IPS-20b (cell line): ENCODE results near the gene MVK.
A peak's percentile ranks its signal among the peaks of the same experiment; 100 is the strongest.

ENCODE experiments used
- H3K27ac ChIP-seq: one replicate; pipeline ENCODE4 v1.5.1; 2013; ENCODE audit warnings: low read length
- H3K27me3 ChIP-seq: 2 replicates; pipeline ENCODE4 v1.6.1; 2013; ENCODE audit warnings: mild to moderate bottlenecking, low read length, inconsistent platforms; ENCODE audit not compliant: insufficient read depth
- H3K36me3 ChIP-seq: 2 replicates; pipeline ENCODE4 v1.6.1; 2013; ENCODE audit warnings: low read depth, mild to moderate bottlenecking, inconsistent platforms, low read length, moderate library complexity; ENCODE audit not compliant: insufficient read depth
- H3K4me1 ChIP-seq: 2 replicates; pipeline ENCODE4 v1.6.1; 2013; ENCODE audit warnings: mild to moderate bottlenecking, control low read depth, inconsistent platforms, low read length, moderate library complexity; ENCODE audit not compliant: insufficient read depth
- H3K4me3 ChIP-seq: 2 replicates; pipeline ENCODE4 v1.5.1; 2013; ENCODE audit warnings: mild to moderate bottlenecking, low read length, inconsistent platforms
- H3K9ac ChIP-seq: 2 replicates; pipeline ENCODE4 v1.6.1; 2013; ENCODE audit warnings: low read depth, mild to moderate bottlenecking, inconsistent platforms, low read length, moderate library complexity
- H3K9me3 ChIP-seq: 2 replicates; pipeline ENCODE4 v1.6.1; 2013; ENCODE audit warnings: mild to moderate bottlenecking, low read depth, low read length, inconsistent platforms; ENCODE audit not compliant: insufficient read depth

MVK gene

DNA sequence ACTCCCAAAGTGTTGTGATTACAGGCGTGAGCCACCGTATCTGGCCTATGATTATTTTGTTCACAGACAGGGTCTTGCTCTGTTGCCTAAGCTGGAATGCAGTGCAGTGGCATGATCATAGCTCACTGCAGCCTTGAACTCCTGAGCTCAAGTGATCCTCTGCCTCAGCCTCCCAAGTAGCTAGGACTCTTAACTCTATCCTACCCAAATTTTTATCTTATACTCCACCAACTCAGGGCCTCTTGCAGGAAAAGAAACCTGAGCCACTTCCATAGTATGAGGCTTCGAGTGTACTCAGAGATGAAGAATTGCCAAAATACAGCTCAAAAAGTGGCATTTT lies 1.1 kb upstream of the MVK start:
- Histone ChIP-seq H3K9ac (peak overlapping the region; percentile 75; the same call in 1 of the 2 replicates), H3K27ac (peak overlapping the region; percentile 75), H3K36me3 (peaks cover 45% of the 10 kb centered on the region; the same call in 1 of the 2 replicates), H3K4me3 (peak overlapping the region; percentile 97), H3K9me3 (no peaks in the 10 kb centered on the region), H3K4me1 (peaks cover 6% of the 10 kb centered on the region; the same call in 1 of the 2 replicates), H3K27me3 (no peaks in the 10 kb centered on the region)

GRCh38 chr12:109573914-109574244 lies 285 bp downstream of the MVK start:
- Histone ChIP-seq H3K4me1 (peaks cover 6% of the 10 kb centered on the region; the same call in 1 of the 2 replicates), H3K4me3 (peak overlapping the region; percentile 97), H3K27me3 (no peaks in the 10 kb centered on the region), H3K36me3 (peaks cover 48% of the 10 kb centered on the region), H3K9ac (peak overlapping the region; percentile 88; the same call in 1 of the 2 replicates), H3K27ac (no peak overlapping the region), H3K9me3 (no peaks in the 10 kb centered on the region)

DNA sequence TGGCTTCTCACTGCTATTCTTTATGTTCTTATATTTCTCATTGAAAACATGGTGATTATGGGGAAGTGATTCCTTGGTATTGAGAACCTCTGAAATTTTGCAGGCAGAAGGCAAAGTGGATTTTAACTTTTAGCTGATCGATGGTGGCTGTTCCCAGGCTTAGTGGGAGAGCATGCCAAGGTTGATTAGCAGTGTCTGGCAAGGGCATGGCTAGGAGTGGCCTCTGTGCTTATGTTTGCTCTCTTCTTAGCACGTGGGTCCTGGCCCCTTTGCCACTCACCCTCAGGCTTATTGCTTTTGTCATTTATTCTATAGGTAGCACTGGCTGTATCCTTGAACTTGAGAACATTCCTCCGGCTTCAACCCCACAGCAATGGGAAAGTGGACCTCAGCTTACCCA lies 2.1 kb downstream of the MVK start:
- Histone ChIP-seq H3K36me3 (peaks cover 58% of the 10 kb centered on the region), H3K4me3 (no peak overlapping the region), H3K9me3 (no peaks in the 10 kb centered on the region), H3K4me1 (peaks cover 6% of the 10 kb centered on the region; the same call in 1 of the 2 replicates), H3K27me3 (no peaks in the 10 kb centered on the region), H3K9ac (no peak overlapping the region), H3K27ac (no peak overlapping the region)

GRCh38 chr12:109577311-109577710 lies 3.7 kb downstream of the MVK start:
- no peaks in the 10 kb centered on the region for H3K9me3 ChIP-seq
- H3K27ac ChIP-seq, result no peak overlapping the region
- no peak overlapping the region for H3K9ac ChIP-seq
- no peaks in the 10 kb centered on the region for H3K27me3 ChIP-seq
- peaks cover 65% of the 10 kb centered on the region for H3K36me3 ChIP-seq
- H3K4me3 ChIP-seq, result no peak overlapping the region
- H3K4me1 ChIP-seq, result peaks cover 6% of the 10 kb centered on the region

DNA sequence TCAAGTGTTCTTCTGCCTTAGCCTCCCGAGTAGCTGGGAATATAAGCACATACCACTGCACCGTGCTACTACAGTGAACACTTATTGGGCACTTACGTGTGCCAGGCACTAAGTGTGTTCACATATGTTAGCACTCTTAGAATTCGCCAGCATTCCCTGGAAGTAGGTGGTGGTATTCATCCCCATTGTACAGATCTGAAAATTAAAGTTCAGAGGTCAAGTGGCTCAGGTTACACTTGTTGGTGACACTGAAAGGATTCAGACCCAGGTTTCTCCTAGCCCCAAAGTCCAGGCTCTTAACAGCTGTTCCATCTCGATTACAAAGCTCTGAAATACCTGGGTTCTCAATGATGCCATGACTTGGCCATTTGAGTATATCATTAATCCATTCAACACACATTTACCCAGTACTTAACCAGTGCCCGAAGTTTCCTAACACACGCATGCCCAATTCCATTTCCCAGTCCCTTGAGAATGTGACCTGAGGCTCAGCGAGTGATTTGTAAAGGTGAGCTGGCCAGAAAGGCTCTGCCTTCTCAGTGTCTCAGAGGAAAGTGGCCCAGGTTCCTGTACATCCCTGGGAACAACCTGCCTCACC lies 4.8 kb downstream of the MVK start:
- Histone ChIP-seq H3K4me3 (no peak overlapping the region), H3K36me3 (peaks cover 65% of the 10 kb centered on the region), H3K9me3 (no peaks in the 10 kb centered on the region), H3K27me3 (no peaks in the 10 kb centered on the region), H3K9ac (no peak overlapping the region), H3K27ac (no peak overlapping the region), H3K4me1 (no peaks in the 10 kb centered on the region; the same call in 1 of the 2 replicates)

DNA sequence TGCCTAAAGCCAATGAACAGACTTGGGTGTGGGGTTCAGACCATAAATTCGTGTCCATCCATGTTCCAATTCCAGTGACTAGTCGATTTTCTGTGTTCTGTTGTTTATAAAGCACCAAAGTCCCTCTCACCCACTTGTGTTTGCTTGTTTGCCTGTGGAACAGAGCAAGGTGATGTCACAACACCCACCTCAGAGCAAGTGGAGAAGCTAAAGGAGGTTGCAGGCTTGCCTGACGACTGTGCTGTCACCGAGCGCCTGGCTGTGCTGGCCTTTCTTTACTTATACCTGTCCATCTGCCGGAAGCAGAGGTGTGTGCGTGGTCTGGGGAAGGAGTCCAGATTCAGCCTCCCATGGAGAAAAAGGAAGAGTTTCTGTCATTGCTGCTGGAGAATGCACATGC lies 6.0 kb downstream of the MVK start:
- H3K9me3 ChIP-seq, result no peaks in the 10 kb centered on the region
- no peaks in the 10 kb centered on the region for H3K27me3 ChIP-seq
- H3K9ac ChIP-seq, result no peak overlapping the region
- H3K4me1 ChIP-seq, result no peaks in the 10 kb centered on the region; the same call in 1 of the 2 replicates
- H3K4me3 ChIP-seq, result no peak overlapping the region
- peaks cover 75% of the 10 kb centered on the region for H3K36me3 ChIP-seq
- no peak overlapping the region for H3K27ac ChIP-seq

DNA sequence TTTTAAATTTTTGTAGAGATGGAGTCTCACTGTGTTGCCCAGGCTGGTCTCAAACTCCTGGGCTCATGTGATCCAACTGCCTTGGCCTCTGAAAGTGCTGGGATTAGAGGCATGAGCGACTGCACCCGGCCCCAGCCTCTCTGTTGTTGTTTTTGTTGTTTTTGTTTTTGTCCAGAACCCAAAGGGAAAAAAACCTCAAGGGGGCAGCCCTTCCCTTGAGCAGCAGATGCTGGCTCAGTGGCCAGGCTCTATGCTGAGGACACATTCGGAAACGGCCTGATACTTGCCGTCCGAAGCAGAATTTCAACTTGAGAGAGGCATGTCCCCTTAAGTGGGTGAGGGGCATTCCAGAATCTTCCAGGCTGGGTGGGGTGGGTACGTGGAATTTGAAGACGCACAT lies 6.7 kb downstream of the MVK start:
- H3K4me1 ChIP-seq, result no peaks in the 10 kb centered on the region; the same call in 1 of the 2 replicates
- H3K9ac ChIP-seq, result no peak overlapping the region
- H3K4me3 ChIP-seq, result no peak overlapping the region
- no peak overlapping the region for H3K27ac ChIP-seq
- H3K27me3 ChIP-seq, result no peaks in the 10 kb centered on the region
- peaks cover 75% of the 10 kb centered on the region for H3K36me3 ChIP-seq
- H3K9me3 ChIP-seq, result no peaks in the 10 kb centered on the region

DNA sequence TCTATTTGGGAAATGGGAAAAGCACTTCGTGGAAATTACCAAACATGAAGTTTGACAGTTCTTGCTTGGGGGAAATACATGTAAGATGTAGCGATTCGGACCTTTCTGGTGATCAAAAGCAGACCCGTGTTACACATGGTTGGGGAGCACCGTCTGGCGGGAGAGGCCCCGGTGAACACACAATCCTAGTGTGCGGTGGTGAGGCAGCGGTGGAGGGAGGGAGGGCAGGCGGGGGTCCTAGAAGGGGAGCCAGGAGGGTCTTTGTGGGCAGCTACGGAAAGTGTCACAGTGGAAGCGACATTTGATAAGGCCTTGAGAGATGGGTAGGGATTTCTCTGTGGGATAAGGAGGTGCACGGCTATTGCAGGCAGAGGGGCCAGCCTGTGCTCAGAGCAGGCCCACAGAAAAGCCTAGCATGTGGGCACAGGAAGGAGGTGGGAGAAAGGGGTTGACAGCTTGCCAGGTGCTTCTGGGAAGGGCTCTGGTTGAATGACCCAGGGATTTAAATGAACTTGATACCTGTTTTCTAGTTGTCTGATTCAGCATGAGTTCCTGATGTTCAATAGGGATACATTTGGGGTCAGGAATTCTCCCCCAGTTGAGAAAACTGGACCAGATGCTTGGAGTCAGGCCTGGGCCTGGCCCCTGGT lies 7.2 kb downstream of the MVK start:
- peaks cover 72% of the 10 kb centered on the region for H3K36me3 ChIP-seq

GRCh38 chr12:109581334-109581691 lies 7.7 kb downstream of the MVK start:
- no peaks in the 10 kb centered on the region for H3K9me3 ChIP-seq
- H3K27me3 ChIP-seq, result no peaks in the 10 kb centered on the region
- peaks cover 69% of the 10 kb centered on the region for H3K36me3 ChIP-seq
- no peaks in the 10 kb centered on the region; the same call in 1 of the 2 replicates for H3K4me1 ChIP-seq
- no peak overlapping the region for H3K27ac ChIP-seq
- H3K9ac ChIP-seq, result no peak overlapping the region
- H3K4me3 ChIP-seq, result no peak overlapping the region

More for the DNA sequence above, 7.2 kb downstream of the MVK start:
- no peak overlapping the region for H3K27ac ChIP-seq
- no peaks in the 10 kb centered on the region for H3K9me3 ChIP-seq
- H3K9ac ChIP-seq, result no peak overlapping the region
- no peaks in the 10 kb centered on the region; the same call in 1 of the 2 replicates for H3K4me1 ChIP-seq
- H3K27me3 ChIP-seq, result no peaks in the 10 kb centered on the region
- H3K4me3 ChIP-seq, result no peak overlapping the region

- Histone ChIP-seq H3K4me1 (no peaks in the 10 kb centered on the region; the same call in 1 of the 2 replicates), H3K4me3 (no peak overlapping the region), H3K9ac (no peak overlapping the region), H3K9me3 (no peaks in the 10 kb centered on the region), H3K36me3 (peaks cover 69% of the 10 kb centered on the region), H3K27ac (no peak overlapping the region), H3K27me3 (no peaks in the 10 kb centered on the region)
Observed at GRCh38 chr12:109581856-109582255, 8.3 kb downstream of the MVK start.

DNA sequence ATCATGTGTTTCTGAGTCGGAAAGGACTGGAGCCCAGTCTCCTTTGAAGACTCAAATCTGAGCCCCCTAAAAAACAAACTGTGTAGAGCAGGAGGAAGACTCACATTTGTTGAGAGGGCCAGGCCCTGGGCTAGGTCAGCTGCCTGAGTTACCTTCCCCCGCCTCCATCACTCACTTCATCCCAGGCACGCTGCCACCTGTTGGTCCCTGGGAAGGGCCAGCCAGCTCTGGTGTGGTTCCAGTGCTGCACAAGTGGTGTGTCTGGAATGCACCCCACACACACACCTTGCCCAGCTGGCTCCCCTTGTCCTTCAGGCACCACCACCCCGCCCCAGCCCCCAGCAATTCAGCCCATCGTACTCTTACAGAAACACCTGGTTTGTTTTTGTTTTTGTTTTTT lies 9.0 kb downstream of the MVK start:
- Histone ChIP-seq H3K27me3 (no peaks in the 10 kb centered on the region), H3K9me3 (no peaks in the 10 kb centered on the region), H3K4me1 (no peaks in the 10 kb centered on the region; the same call in 1 of the 2 replicates), H3K27ac (no peak overlapping the region), H3K9ac (no peak overlapping the region), H3K4me3 (no peak overlapping the region), H3K36me3 (peaks cover 67% of the 10 kb centered on the region)

DNA sequence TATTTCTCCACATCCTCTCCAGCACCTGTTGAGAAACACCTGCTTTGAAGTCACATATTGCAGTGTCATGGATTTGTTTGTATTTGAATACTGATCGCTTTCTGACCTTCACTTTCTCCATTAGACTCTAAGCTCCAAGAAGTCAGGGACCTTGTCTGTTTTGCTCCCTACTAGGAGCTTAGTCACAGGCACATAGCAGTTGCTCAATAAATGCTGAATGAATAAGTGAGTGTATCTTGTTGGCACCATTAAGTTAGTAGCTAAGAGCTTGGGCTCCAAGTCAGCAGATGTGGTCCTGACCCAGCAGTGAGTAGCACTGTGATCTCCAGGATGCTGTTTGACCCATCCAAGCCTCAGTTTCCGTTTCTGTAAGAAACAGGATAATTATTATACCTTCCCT lies 10.1 kb downstream of the MVK start:
- H3K9ac ChIP-seq, result no peak overlapping the region
- no peaks in the 10 kb centered on the region for H3K9me3 ChIP-seq
- H3K27ac ChIP-seq, result no peak overlapping the region
- H3K27me3 ChIP-seq, result no peaks in the 10 kb centered on the region
- no peak overlapping the region for H3K4me3 ChIP-seq
- peaks cover 63% of the 10 kb centered on the region for H3K36me3 ChIP-seq
- no peaks in the 10 kb centered on the region; the same call in 1 of the 2 replicates for H3K4me1 ChIP-seq
